Skeletal muscle satellite cell (primary cell): ENCODE data around the gene CDKL4.
"Not testable (repeated sequence)": the region's sequence is repeated elsewhere in the genome, so short reads cannot be mapped to it uniquely, and the experiment has no call there.

Experiments used
- H3K27me3 ChIP-seq: 2 replicates; pipeline ENCODE4 v1.7.0; 2013; ENCODE audit warnings: low read length; ENCODE audit not compliant: control insufficient read depth, insufficient read depth
- H3K36me3 ChIP-seq: 2 replicates; pipeline ENCODE4 v1.7.0; 2013; ENCODE audit warnings: mild to moderate bottlenecking, control low read depth, low read length; ENCODE audit not compliant: insufficient read depth
- H3K4me1 ChIP-seq: 2 replicates; pipeline ENCODE4 v1.7.0; 2013; ENCODE audit warnings: low read length; ENCODE audit not compliant: control insufficient read depth, insufficient read depth
- H3K4me2 ChIP-seq: 2 replicates; pipeline ENCODE4 v1.7.0; 2013; ENCODE audit warnings: mild to moderate bottlenecking, low read length
- H3K4me3 ChIP-seq: 2 replicates; pipeline ENCODE4 v1.7.0; 2013; ENCODE audit warnings: low read length
- H3K9ac ChIP-seq: 2 replicates; pipeline ENCODE4 v1.7.0; 2013; ENCODE audit warnings: mild to moderate bottlenecking, low read depth, low read length, moderate library complexity
- H3K9me3 ChIP-seq: replicated peaks from 2 replicates; pipeline ENCODE4 v1.7.0; 2013; ENCODE audit warnings: mild to moderate bottlenecking, control low read depth, low read length

The CDKL4 gene

DNA sequence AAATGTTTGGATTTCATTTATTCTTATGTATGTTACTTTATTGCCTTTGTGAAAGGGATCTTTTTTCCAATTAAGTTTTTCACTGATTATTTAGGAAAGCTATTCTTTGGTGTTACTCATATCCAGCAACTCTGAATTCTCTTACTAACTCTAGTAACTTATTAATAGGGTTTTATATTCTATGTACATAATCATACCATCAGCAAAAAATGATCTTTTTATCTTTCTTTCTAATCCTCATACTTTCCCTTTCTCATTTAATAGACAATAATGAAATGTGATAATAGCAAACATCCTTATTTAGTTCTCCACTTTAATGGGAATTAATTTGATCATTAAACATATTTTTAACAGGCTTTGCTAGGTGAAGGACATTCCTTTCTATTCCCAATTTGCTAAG is 12.3 kb upstream of the CDKL4 start:
- Histone ChIP-seq H3K4me3 (no peak overlapping the region), H3K9ac (no peak overlapping the region), H3K9me3 (no peaks in the 10 kb centered on the region), H3K36me3 (peaks cover 56% of the 10 kb centered on the region), H3K4me1 (no peaks in the 10 kb centered on the region), H3K4me2 (no peak overlapping the region), H3K27me3 (no peaks in the 10 kb centered on the region)

DNA sequence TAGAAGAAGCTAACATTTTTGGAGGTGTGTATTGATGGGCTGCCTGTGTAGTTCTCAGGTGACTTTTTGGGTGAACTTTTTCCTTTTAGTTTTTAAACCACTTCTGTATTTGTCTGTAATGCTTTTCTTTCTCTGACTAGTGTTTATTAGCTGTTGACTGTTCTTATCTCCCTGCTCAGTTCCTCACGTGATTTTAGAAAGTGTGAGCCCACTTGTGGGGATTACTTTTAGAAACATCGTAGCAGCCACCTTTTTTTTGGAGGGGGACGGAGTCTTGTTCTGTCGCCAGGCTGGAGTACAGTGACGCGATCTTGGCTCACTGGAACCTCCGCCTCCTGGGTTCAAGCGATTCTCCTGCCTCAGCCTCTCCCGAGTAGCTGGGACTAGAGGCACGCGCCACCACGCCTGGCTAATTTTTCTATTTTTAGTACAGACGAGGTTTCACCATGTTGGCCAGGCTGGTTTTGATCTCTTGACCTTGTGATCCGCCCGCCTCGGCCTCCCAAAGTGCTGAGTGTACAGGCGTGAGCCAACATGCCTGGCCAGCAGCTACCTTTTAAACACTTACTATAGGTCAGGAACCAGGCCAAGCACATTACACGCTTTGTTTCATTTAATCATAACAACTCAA is 9.2 kb upstream of the CDKL4 start:
- no peaks in the 10 kb centered on the region for H3K4me1 ChIP-seq
- H3K4me3 ChIP-seq = no peak overlapping the region
- H3K4me2 ChIP-seq = no peak overlapping the region
- H3K27me3 ChIP-seq = no peaks in the 10 kb centered on the region
- peaks cover 55% of the 10 kb centered on the region for H3K36me3 ChIP-seq
- no peaks in the 10 kb centered on the region for H3K9me3 ChIP-seq
- no peak overlapping the region for H3K9ac ChIP-seq

DNA sequence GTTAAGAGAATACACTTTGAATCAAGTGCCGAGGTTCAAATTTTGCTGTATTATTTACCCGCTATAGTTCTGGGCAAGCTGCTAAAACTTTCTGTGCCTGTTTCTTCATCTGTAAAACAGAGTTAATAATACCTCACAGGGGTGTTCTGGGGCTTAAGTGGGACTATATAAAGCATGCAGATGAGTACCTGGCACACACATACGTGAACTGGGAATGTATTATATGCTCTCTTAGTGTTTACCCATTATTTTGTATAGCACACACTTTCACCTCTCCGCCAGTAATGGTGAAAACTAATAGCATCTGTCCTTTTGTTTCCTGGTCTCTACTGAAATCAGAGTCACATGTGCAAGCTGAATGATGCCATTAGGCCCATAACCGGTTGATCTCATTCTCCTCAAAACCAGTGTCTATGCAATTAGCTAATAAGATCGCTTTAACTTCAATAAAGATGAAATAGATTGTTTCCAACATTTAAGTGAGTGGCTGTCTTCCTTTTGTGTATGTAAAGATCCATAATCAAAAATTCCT is 3.8 kb upstream of the CDKL4 start:
- Histone ChIP-seq H3K4me2 (no peak overlapping the region), H3K9me3 (no peaks in the 10 kb centered on the region), H3K4me3 (no peak overlapping the region), H3K27me3 (no peaks in the 10 kb centered on the region), H3K4me1 (no peaks in the 10 kb centered on the region), H3K9ac (no peak overlapping the region), H3K36me3 (peaks cover 33% of the 10 kb centered on the region)

DNA sequence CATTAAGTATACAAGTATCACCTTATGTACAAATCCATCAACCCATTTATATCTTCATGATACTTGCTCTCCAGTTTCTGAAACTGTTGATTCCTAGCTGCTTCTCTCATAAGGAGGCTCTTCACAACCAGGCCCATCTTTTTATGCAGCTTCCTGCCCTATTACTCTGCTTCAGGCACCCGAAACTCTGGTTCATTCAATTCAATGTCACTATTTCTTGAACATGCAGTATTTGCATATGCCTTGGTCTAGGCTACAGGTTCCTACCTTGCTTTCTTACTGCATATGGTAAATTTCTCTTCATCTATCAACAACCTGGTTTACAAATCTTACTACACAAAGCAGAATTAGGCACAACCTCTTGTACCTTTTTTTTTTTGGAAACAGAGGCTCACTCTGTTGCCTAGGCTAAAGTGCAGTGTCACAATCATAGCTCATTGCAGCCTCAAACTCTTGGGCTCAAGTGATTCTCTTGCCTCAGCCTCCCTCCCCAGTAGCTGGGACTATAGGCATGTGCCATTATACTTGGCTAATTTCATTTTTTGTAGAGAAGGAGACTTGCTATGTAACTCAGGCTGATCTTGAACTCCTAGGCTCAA is 2.7 kb upstream of the CDKL4 start:
- H3K36me3 ChIP-seq = peaks cover 22% of the 10 kb centered on the region
- no peak overlapping the region for H3K4me3 ChIP-seq
- no peaks in the 10 kb centered on the region for H3K9me3 ChIP-seq
- H3K4me2 ChIP-seq = no peak overlapping the region
- H3K9ac ChIP-seq = no peak overlapping the region
- no peaks in the 10 kb centered on the region for H3K4me1 ChIP-seq
- H3K27me3 ChIP-seq = no peaks in the 10 kb centered on the region

DNA sequence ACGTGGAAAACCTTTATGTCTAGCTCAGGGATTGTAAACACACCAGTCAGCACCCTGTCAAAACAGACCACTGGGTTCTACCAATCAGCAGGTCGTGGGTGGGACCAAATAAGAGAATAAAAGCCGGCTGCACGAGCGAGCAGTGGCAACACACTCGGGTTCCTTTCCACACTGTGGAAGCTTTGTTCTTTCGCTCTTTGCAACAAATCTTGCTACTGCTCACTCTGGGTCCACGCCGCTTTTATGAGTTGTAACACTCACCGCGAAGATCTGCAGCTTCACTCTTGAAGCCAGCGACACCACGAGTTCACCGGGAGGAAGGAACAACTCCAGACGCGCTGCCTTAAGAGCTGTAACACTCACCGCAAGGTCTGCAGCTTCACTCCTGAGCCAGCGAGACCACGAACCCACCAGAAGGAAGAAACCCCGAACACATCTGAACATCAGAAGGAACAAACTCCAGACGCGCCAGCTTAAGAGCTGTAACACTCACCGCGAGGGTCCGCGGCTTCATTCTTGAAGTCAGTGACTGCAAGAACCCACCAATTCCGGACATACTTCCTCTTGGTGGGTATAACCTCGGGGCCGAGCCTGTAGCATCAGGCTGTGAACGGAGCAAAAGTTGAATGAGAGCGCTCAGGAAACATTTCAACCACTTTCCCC is 1.3 kb upstream of the CDKL4 start:
- not testable (repeated sequence) for H3K4me1 ChIP-seq, H3K4me3 ChIP-seq, H3K9me3 ChIP-seq, H3K27me3 ChIP-seq, H3K4me2 ChIP-seq, H3K9ac ChIP-seq
- H3K36me3 ChIP-seq = peaks cover 11% of the 10 kb centered on the region

DNA sequence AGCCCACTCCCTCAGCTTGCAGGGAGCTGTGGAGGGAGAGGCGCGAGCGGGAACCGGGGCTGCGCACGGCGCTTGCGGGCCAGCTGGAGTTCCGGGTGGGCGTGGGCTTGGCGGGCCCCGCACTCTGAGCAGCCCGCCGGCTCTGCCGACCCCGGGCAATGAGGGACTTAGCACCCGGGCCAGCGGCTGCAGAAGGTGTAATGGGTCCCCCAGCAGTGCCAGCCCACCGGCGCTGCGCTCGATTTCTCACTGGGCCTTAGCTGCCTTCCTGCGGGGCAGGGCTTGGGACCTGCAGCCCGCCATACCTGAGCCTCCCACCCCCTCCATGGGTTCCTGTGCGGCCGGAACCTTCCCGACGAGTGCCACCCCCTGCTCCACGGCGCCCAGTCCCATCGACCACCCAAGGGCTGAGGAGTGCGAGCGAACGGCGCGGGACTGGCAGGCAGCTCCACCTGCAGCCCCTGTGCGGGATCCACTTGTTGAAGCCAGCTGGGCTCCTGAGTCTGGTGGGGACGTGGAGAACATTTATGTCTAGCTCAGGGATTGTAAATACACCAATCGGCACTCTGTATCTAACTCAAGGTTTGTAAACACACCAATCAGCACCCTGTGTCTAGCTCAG is 582 bp upstream of the CDKL4 start:
- H3K4me3 ChIP-seq, H3K4me1 ChIP-seq, H3K9ac ChIP-seq, H3K4me2 ChIP-seq, H3K27me3 ChIP-seq, H3K9me3 ChIP-seq: not testable (repeated sequence)
- peaks cover 11% of the 10 kb centered on the region for H3K36me3 ChIP-seq

DNA sequence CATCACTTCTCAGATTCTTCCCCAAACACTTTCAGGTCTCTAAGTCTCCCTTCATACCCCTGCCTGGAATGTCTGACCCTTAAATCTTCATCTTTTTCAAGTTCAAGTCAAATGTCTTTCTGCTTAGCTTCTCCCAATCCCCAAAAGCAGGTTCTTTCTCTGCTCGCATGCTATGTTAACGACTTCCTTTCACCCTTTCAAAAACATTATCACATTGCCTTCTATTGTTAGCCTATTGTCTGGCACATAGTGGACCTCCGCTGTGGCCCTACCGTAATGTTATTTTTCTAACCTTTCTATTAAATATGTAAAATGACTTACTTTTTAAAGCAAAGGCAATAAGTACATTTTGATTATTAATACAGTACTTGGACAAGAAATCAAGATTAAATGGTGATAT is 2.2 kb downstream of the CDKL4 start:
- H3K4me1 ChIP-seq = no peaks in the 10 kb centered on the region
- H3K27me3 ChIP-seq = no peaks in the 10 kb centered on the region
- no peak overlapping the region for H3K4me2 ChIP-seq
- no peaks in the 10 kb centered on the region for H3K9me3 ChIP-seq
- no peak overlapping the region for H3K9ac ChIP-seq
- H3K4me3 ChIP-seq = no peak overlapping the region
- H3K36me3 ChIP-seq = no peaks in the 10 kb centered on the region

DNA sequence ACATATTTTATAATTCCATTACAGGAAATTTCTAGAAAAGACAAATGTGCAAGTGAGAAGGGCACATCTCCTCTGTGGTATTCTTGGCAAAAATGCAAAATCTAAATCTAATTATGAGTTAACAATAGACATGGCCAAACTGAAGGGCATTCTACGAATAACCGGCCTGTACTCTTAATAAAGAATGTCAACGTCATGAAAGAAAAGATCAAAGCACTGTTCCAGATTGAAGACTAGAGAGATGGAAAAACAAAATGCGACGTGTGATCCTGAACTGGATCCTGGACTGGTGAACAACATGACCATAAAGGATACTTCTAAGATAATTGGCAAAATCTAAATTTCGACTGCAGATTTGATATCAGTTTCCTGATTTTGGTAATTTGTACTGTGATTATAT is 3.0 kb downstream of the CDKL4 start:
- H3K4me1 ChIP-seq = no peaks in the 10 kb centered on the region
- H3K27me3 ChIP-seq = no peaks in the 10 kb centered on the region
- no peaks in the 10 kb centered on the region for H3K36me3 ChIP-seq
- H3K4me3 ChIP-seq = no peak overlapping the region
- H3K4me2 ChIP-seq = no peak overlapping the region
- H3K9me3 ChIP-seq = no peaks in the 10 kb centered on the region
- H3K9ac ChIP-seq = no peak overlapping the region

DNA sequence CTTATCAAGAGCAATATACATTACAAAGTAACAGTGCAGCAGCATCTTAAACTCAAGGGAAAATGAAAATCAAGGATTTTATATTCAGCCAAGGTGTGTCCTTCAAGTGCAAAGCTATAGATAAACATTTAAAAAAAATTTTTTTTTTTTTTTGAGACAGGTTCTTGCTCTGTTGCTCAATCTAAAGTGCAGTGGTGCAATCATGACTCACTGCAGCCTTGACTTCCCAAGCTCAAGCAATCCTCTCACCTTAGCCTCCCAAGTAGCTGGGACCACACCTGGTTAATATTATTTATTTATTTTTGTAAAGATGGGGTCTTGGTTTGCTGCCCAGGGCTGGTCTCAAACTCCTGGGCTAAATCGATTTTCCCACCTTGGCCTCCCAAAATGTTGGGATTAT is 9.0 kb downstream of the CDKL4 start:
- H3K4me3 ChIP-seq = no peak overlapping the region
- H3K36me3 ChIP-seq = no peaks in the 10 kb centered on the region
- H3K9ac ChIP-seq = no peak overlapping the region
- no peaks in the 10 kb centered on the region for H3K27me3 ChIP-seq
- no peak overlapping the region for H3K4me2 ChIP-seq
- no peaks in the 10 kb centered on the region for H3K9me3 ChIP-seq
- no peaks in the 10 kb centered on the region for H3K4me1 ChIP-seq

DNA sequence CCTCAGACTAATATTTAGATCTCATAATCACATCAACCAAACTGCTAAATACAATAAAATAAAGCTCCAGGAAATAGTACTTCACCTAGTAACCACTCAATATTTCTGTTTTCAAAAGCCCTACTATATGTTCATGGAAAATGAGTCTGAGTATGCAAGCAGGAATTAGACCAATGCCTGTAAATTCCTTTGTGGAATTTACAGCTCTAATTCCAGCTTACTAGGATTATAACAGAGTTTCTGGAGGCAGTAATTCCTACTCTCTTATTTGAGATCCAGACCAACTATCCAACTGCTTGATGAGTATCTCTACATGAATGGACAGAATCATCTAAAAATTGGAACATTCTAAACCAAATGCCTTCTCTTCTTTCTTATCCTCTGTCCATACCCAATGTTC is 11.6 kb downstream of the CDKL4 start:
- peaks cover 3% of the 10 kb centered on the region for H3K4me1 ChIP-seq
- no peaks in the 10 kb centered on the region for H3K9me3 ChIP-seq

DNA sequence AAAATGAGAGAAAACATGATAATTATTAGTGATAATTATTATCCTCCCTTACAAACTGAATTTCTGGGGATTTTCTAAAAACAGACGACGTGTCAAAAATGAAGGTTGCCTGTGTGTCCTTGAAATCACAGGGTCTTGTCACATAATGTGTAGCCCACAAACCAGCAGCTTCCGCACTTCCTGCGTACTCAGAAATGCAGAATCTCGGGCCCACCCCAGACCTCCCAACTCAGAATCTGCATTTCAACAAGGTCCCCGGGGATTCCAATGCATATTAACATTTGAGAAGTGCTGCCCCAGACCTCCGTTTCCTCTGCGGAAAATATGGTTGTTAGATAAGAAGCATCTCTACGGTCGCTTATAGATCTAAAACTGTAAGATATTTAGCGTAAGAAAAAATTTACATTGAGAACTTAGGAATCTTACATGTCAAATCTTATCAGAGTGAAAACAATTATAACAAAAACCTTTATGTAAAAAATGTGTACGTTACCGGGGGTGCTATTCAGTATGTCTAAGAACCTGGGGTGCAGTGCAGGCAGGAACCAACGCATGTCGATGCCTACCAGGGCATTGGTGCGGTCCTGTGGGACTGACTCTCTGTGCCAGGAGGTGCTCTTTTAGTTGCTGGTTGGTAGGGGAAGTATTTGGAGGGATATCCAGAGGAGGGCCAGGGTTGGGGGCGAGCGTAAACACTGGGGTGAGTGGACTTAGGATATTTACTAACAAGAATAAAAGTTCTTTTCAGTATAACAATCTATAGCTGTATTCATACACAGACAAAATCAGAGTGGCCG is 15.2 kb downstream of the CDKL4 start:
- no peak overlapping the region for H3K4me3 ChIP-seq
- peaks cover 3% of the 10 kb centered on the region for H3K4me1 ChIP-seq
- H3K4me2 ChIP-seq = peak overlapping the region; percentile 65
- H3K9ac ChIP-seq = peak overlapping the region; percentile 22
- H3K9me3 ChIP-seq = no peaks in the 10 kb centered on the region
- no peaks in the 10 kb centered on the region for H3K27me3 ChIP-seq
- H3K36me3 ChIP-seq = no peaks in the 10 kb centered on the region

More for the DNA sequence above, 11.6 kb downstream of the CDKL4 start:
- no peaks in the 10 kb centered on the region for H3K36me3 ChIP-seq
- H3K4me2 ChIP-seq = no peak overlapping the region
- no peaks in the 10 kb centered on the region for H3K27me3 ChIP-seq
- H3K4me3 ChIP-seq = no peak overlapping the region
- H3K9ac ChIP-seq = no peak overlapping the region
